Fibroblast of lung (primary cell): ENCODE measurements around the gene ITGAE.
"Not testable (repeated sequence)": the region's sequence is repeated elsewhere in the genome, so short reads cannot be mapped to it uniquely, and the experiment has no call there.

ENCODE experiments used
- CTCF ChIP-seq, 2 donors: IDR thresholded peaks in 1 of 2; conservative IDR thresholded peaks in 1 of 2; 1 replicate in 1 of 2; 2 replicates in 1 of 2; pipeline ENCODE4 v1.5.1; 2011 to 2012; ENCODE audit warnings: low read length in 2 of 2, control low read depth in 1 of 2, inconsistent platforms in 1 of 2, low read depth in 1 of 2, mild to moderate bottlenecking in 1 of 2
- EZH2 ChIP-seq: IDR thresholded peaks from 2 replicates; pipeline ENCODE4 v1.5.1; 2012; ENCODE audit warnings: low read length, control low read depth, mild to moderate bottlenecking; ENCODE audit errors: missing control alignments

DNA sequence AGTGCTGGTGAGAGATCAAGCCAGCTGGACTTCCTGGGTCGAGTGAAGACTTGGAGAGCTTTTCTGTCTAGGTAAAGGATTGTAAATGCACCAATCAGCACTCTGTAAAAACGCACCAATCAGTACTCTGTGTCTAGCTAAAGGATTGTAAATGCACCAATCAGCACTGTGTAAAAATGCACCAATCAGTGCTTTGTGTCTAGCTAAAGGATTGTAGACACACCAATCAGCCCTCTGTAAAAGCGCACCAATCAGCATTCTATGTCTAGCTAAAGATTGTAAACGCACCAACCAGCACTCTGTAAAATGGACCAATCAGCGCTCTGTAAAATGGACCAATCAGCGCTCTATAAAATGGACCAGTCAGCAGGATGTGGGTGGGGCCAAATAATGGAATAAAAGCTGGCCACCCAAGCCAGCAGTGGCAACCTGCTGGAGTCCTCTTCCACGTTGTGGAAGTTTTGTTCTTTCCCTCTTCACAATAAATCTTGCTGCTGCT lies 98.9 kb downstream of the ITGAE start:
- TF ChIP-seq CTCF (conservative IDR thresholded peaks at IDR 0.05 in 1 of 2, IDR thresholded peaks at IDR 0.05 in 1 of 2; ENCODE audit: low read depth in 1 of 2, low read length in 2 of 2); EZH2: not testable (repeated sequence)
